Breast epithelium (tissue), 4 donors: ENCODE results near the gene PNKP. TPM values are rescaled to one million over a fixed set of nuclear protein-coding genes. Genes with fewer than 3 reads are reported as not detected.

Experiments
- DNase-seq, 2 donors: peaks; one replicate each; pipeline ENCODE4 v3.0.0-alpha.2; 2019; ENCODE audit warnings: low spot score in 2 of 2
- H3K27ac ChIP-seq, 2 donors: fragments of 200-600 bp; sonication (generic) in 1 of 2; one replicate each; pipeline ENCODE4 v1.5.1; 2016 to 2019; ENCODE audit warnings: mild to moderate bottlenecking in 1 of 2
- H3K27me3 ChIP-seq, 2 donors: fragments of 200-600 bp; sonication (generic) in 1 of 2; one replicate each; pipeline versions ENCODE4 v1.5.1 to v1.6.0; 2017 to 2019; ENCODE audit warnings: control low read depth in 1 of 2, mild to moderate bottlenecking in 1 of 2
- H3K36me3 ChIP-seq: fragments of 200-600 bp; one replicate; pipeline ENCODE4 v1.5.1; 2019
- H3K4me1 ChIP-seq, 2 donors: fragments of 200-600 bp; sonication (generic); one replicate each; pipeline ENCODE4 v1.5.1; 2016 to 2019; ENCODE audit warnings: control low read depth in 1 of 2
- H3K4me3 ChIP-seq, 3 donors: fragments of 200-600 bp; sonication (generic); 1 replicate in 2 of 3; 2 replicates in 1 of 3; pipeline ENCODE4 v1.5.1; 2016 to 2019; ENCODE audit warnings: mild to moderate bottlenecking in 3 of 3, moderate library complexity in 2 of 3
- H3K9me3 ChIP-seq, 2 donors: fragments of 200-600 bp; sonication (generic) in 1 of 2; one replicate each; pipeline ENCODE4 v1.5.1; 2016 to 2019; ENCODE audit warnings: control low read depth in 1 of 2
- POLR2A ChIP-seq: fragments of 450-650 bp; IDR thresholded peaks from one replicate; pipeline ENCODE4 v1.6.1; 2016; ENCODE audit warnings: antibody characterized with exemption, mild to moderate bottlenecking, moderate library complexity
- POLR2AphosphoS5 ChIP-seq, 3 donors: sonication (generic); formaldehyde crosslinking; IDR thresholded peaks; one replicate each; pipeline ENCODE4 v1.6.1; 2017; ENCODE audit warnings: antibody characterized with exemption in 3 of 3
- intact Hi-C: fragments of 100-400 bp; cut with DNase I; formaldehyde crosslinking; loops from one replicate; pipeline ENCODE4 v1.15.1; 2023; ENCODE audit warnings: low total_unique reads
- total RNA-seq, 3 donors: library from RNA; depleted of rRNA; stranded (reverse); fragments of >200 nt; gene quantifications; one replicate each; pipeline ENCODE4 v1.1.0, GENCODE V29; 2016
- TF ChIP-seq, protein P1 (sequence below), 3 donors: fragments of 450-650 bp; IDR thresholded peaks; one replicate each; pipeline ENCODE4 v1.5.1; 2016 to 2017; ENCODE audit warnings: antibody characterized with exemption in 3 of 3, mild to moderate bottlenecking in 3 of 3, moderate library complexity in 3 of 3

Gene PNKP
- total RNA-seq, 3 donors from 2014 or later: 31.0 to 69.2 (median 57.7) TPM

DNA sequence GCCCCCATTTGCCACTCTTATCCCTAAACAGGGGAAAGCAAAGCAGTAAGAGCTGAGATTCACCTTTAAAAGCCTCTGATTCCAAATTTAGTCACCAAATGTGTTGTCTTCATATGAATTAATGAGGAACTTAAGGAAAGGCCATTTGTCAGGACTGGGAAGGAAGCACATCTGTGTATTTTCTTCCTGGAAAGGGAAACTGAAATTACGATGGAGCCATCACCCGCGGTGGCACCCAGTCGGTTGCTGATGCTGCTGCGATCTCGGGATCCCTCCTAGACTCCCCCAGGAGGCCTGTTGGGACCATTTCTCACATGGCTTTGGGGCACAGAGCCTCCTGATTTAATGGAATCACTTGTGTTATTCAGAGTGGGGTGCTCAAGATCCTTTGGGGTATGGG is 36.8 kb upstream of the PNKP start:
- TF ChIP-seq POLR2AphosphoS5 (IDR thresholded peaks at IDR 0.05): no peak
- TF ChIP-seq, protein P1, sequence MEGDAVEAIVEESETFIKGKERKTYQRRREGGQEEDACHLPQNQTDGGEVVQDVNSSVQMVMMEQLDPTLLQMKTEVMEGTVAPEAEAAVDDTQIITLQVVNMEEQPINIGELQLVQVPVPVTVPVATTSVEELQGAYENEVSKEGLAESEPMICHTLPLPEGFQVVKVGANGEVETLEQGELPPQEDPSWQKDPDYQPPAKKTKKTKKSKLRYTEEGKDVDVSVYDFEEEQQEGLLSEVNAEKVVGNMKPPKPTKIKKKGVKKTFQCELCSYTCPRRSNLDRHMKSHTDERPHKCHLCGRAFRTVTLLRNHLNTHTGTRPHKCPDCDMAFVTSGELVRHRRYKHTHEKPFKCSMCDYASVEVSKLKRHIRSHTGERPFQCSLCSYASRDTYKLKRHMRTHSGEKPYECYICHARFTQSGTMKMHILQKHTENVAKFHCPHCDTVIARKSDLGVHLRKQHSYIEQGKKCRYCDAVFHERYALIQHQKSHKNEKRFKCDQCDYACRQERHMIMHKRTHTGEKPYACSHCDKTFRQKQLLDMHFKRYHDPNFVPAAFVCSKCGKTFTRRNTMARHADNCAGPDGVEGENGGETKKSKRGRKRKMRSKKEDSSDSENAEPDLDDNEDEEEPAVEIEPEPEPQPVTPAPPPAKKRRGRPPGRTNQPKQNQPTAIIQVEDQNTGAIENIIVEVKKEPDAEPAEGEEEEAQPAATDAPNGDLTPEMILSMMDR (IDR thresholded peaks at IDR 0.05): no peak
- no peak for TF ChIP-seq POLR2A
- Histone ChIP-seq H3K4me1 (no peaks in the 10 kb centered on the region), H3K27ac (no peak overlapping the region), H3K27me3 (no peaks in the 10 kb centered on the region), H3K9me3 (no peaks in the 10 kb centered on the region), H3K36me3 (peaks cover 9% of the 10 kb centered on the region), H3K4me3 (no peak overlapping the region)
- no peak for DNase-seq
- intact Hi-C loops: no loop called here

DNA sequence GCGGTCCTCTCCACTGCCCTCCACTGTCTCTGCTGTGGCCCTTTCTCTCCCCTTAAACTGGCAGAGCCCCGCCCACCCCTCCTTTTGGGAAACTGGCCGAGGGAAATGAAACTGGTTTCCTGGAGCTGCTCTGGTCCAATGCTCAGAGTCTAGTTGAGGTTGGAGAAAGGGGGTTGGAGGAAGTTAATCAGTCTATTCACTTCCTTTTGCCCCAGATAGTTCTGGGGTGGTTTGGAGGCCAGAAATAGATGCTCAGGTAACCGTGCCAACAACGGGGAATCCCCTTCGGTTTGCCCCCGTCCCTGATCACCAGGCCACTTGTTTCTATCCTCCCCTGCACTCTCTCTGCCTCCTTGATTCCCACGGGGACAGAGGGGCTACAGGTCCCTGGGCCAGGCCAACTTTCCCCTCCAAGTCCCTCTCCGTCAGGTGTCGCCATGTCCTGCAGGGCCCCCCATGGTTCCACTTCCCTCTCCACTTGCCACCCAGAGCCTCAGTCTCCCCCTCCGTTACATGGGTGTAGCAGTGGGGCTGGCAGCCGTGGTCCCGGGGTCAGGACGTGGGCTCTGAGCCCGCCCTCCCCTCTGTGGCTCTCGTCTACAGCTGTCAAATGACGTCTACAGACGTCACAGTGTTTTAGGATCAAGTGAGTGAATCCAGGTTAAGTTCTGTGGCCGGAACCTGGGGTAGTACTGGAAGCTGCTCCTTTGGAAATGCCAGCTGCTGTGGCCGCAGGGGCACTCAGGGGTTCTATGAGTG is 29.7 kb upstream of the PNKP start, which contains the start of gene IL4I1:
IL4I1 (minus strand) TSS at position 25 of the 759 bp plus-strand sequence. CDS start 727 bp downstream, outside the sequence.
- Histone ChIP-seq H3K27ac (peak within 1 kb of the TSS; percentile 45 to 71), H3K4me1 (no peaks in the 10 kb centered on the region), H3K36me3 (no peaks in the 10 kb centered on the region), H3K4me3 (peak within 1 kb of the TSS in 1 of 3 donors; percentile 31), H3K9me3 (no peaks in the 10 kb centered on the region), H3K27me3 (no peaks in the 10 kb centered on the region)
- DNase-seq: no peak
- intact Hi-C loops: no loop called here
- TF ChIP-seq POLR2A: no peak
- TF ChIP-seq, protein P1 (IDR thresholded peaks at IDR 0.05): no peak
- TF ChIP-seq POLR2AphosphoS5 (IDR thresholded peaks at IDR 0.05): no peak

DNA sequence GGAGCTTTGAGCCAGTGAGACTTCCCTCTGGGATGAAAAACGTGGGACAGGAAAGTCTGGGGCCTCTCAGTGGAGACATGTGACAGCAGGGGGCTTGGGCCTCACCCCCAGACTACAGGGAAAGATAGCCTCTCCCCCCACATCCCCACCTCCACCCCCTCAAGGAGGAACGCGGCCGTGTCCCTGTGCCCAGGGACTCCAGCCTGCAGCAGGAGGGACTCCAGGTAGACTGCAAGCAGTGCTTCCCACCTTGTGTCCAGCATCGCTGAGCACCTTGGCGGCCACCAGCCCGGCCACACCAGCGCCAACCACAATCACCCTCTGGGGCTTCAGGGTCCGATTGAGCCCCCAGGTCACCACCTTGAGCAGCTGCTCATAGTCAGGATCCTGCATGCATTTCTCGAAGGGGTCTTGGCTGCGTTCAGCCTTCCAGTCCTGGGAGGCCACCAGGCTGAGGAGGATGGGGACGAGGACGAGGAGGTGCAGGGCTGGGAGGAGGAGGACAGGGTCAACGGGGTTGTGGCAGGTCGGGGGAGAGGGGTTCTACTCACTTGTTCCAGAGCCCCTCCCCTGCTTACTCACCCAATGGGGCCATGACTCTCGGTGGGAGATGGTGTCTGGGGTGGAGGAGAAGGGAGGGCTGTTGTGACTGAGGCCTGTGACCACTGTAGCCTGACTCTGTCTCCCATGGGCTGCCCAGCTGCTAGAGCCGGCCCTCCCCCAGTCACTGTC is 28.4 kb upstream of the PNKP start:
- no peak for DNase-seq
- no peaks in the 10 kb centered on the region for H3K27me3 ChIP-seq
- H3K4me1 ChIP-seq: no peaks in the 10 kb centered on the region
- H3K36me3 ChIP-seq: no peaks in the 10 kb centered on the region
- intact Hi-C loops: no loop called here
- H3K27ac ChIP-seq: peak overlapping the region in 1 of 2 donors; percentile 71
- TF ChIP-seq POLR2A (no peak), POLR2AphosphoS5 (IDR thresholded peaks at IDR 0.05) (no peak)
- TF ChIP-seq, protein P1 (IDR thresholded peaks at IDR 0.05): no peak
- H3K9me3 ChIP-seq: no peaks in the 10 kb centered on the region
- H3K4me3 ChIP-seq: no peak overlapping the region

DNA sequence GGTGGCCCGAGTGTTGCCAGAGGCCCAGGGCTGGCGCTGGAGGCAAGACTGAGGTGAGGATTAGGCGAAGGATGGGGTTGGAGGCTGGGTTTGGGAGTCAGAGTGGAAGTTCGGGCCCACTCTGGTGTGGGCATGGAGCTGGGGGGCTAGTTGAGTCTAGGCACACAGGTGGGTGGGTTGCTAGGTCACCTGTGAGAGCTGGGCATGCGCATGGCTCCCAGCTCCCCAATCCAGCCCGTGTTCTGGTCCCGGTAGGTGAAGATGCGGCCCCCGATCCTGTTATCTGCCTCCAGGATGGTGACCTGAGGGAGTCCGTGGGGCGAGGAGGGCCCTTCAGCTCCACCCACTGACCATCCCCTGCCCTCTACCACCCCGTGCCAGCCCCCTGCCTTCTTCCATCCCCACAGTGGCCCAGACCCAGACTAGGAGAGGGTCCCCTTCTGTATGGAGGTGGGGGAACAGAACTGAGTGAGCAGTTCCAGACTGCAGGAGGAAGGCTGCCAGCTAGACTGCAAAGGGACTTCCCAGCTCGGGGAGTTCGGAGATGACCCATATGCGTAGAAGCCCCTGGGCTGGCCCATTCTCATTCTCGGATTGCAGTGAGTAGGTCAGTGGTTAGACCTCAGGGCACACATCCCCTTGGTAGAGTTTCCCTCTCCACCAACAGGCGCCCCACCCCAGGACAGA is 27.6 kb upstream of the PNKP start:
- Histone ChIP-seq H3K27me3 (no peaks in the 10 kb centered on the region), H3K9me3 (no peaks in the 10 kb centered on the region), H3K36me3 (no peaks in the 10 kb centered on the region), H3K27ac (no peak overlapping the region), H3K4me3 (no peak overlapping the region), H3K4me1 (no peaks in the 10 kb centered on the region)
- no peak for DNase-seq
- intact Hi-C loops: no loop called here
- no peak for TF ChIP-seq POLR2A
- no peak for TF ChIP-seq POLR2AphosphoS5 (IDR thresholded peaks at IDR 0.05)
- TF ChIP-seq, protein P1 (IDR thresholded peaks at IDR 0.05): no peak
